PC-3 (cell line): ENCODE measurements around the gene OPRL1. TPM values are rescaled to one million over a fixed set of nuclear protein-coding genes. Genes with fewer than 3 reads are reported as not detected.

Experiments used
- ATAC-seq: fragments of 200-7000 bp; cut with Tn5 transposase; 2 replicates; pipeline ENCODE4 v1.9.1; 2020; ENCODE audit warnings: mild to moderate bottlenecking, moderate library complexity
- BruUV-seq: library from RNA; stranded (reverse); fragments of 400-500 nt; replicated peaks from 2 replicates; lab custom pipeline; 2021; lab: Mats Ljungman, UMichigan
- CTCF ChIA-PET: fragments of 300-600 bp; sonication (Branson Sonifier 250); formaldehyde crosslinking; loops from one replicate; lab custom pipeline; 2022; ENCODE audit warnings: antibody characterized with exemption; lab: Charles Lee
- POLR2A ChIA-PET: fragments of 300-600 bp; sonication (Branson Sonifier 250); formaldehyde crosslinking; loops from one replicate; lab custom pipeline; 2022; ENCODE audit warnings: antibody characterized with exemption; ENCODE audit not compliant: unreplicated experiment; lab: Charles Lee
- DNase-seq: peaks from one replicate; pipeline ENCODE4 v3.0.0-alpha.2; 2015
- H2AFZ ChIP-seq: fragments of 300-600 bp; sonication (generic); 2 replicates; pipeline ENCODE4 v1.6.0; 2016; ENCODE audit warnings: antibody characterized with exemption, low read length
- H3F3A ChIP-seq: fragments of 300-600 bp; sonication (generic); one replicate; pipeline ENCODE4 v1.6.0; 2017; ENCODE audit warnings: antibody characterized with exemption, low read length, control low read depth, mild to moderate bottlenecking; ENCODE audit not compliant: unreplicated experiment
- H3K27ac ChIP-seq: fragments of 300-600 bp; sonication (generic); 2 replicates; pipeline ENCODE4 v1.5.1; 2016; ENCODE audit warnings: mild to moderate bottlenecking, low read length
- H3K27me3 ChIP-seq: fragments of 300-600 bp; sonication (generic); 2 replicates; pipeline ENCODE4 v1.6.1; 2016; ENCODE audit warnings: low read length, mixed read lengths
- H3K36me3 ChIP-seq: fragments of 300-600 bp; sonication (generic); 2 replicates; pipeline ENCODE4 v1.6.1; 2016; ENCODE audit warnings: low read depth, mixed run types, low read length, mixed read lengths
- H3K4me1 ChIP-seq: fragments of 300-600 bp; sonication (generic); 2 replicates; pipeline ENCODE4 v1.5.1; 2016; ENCODE audit warnings: low read length; ENCODE audit not compliant: insufficient read depth
- H3K4me2 ChIP-seq: fragments of 300-600 bp; sonication (generic); 2 replicates; pipeline ENCODE4 v1.6.0; 2016; ENCODE audit warnings: low read length
- H3K4me3 ChIP-seq: fragments of 300-600 bp; sonication (generic); 2 replicates; pipeline ENCODE4 v1.5.1; 2016; ENCODE audit warnings: mild to moderate bottlenecking, low read length, mixed read lengths
- H3K79me2 ChIP-seq: fragments of 300-600 bp; sonication (generic); 2 replicates; pipeline ENCODE4 v1.6.1; 2017; ENCODE audit warnings: low read length, mixed read lengths
- H3K9ac ChIP-seq: fragments of 300-600 bp; sonication (generic); 2 replicates; pipeline ENCODE4 v1.6.0; 2016; ENCODE audit warnings: mild to moderate bottlenecking, low read length
- H3K9me2 ChIP-seq: fragments of 300-600 bp; sonication (generic); replicated peaks from 2 replicates; pipeline ENCODE4 v1.6.1; 2016; ENCODE audit warnings: mixed run types, low read length, mixed read lengths
- H3K9me3 ChIP-seq: fragments of 300-600 bp; sonication (generic); 2 replicates; pipeline ENCODE4 v1.6.1; 2016; ENCODE audit warnings: low read length, mixed read lengths
- H4K20me1 ChIP-seq: fragments of 300-600 bp; sonication (generic); 2 replicates; pipeline ENCODE4 v1.6.1; 2016; ENCODE audit warnings: low read length, mixed read lengths
- CTCF ChIP-seq: fragments of 300-600 bp; sonication (generic); conservative IDR thresholded peaks from 2 replicates; pipeline ENCODE4 v1.5.1; 2017; ENCODE audit warnings: antibody characterized with exemption, low read depth, mild to moderate bottlenecking, low read length
- EZH2 ChIP-seq: fragments of 300-600 bp; sonication (generic); IDR thresholded peaks from one replicate; pipeline ENCODE4 v1.6.1; 2017; ENCODE audit warnings: antibody characterized with exemption, mild to moderate bottlenecking, low read length; ENCODE audit not compliant: unreplicated experiment
- EZH2phosphoT487 ChIP-seq: fragments of 300-600 bp; sonication (generic); IDR thresholded peaks from 2 replicates; pipeline ENCODE4 v1.6.1; 2018; ENCODE audit warnings: mild to moderate bottlenecking, antibody characterized with exemption, low read length, borderline replicate concordance
- intact Hi-C: fragments of 100-400 bp; cut with micrococcal nuclease; formaldehyde crosslinking; loops from 2 replicates; pipeline ENCODE4 v1.9.0; 2023
- total RNA-seq: library from RNA; depleted of rRNA; stranded (reverse); fragments of >200 nt; gene quantifications from 2 replicates; pipeline ENCODE4 v1.2.3, GENCODE V29; 2014

OPRL1 gene
- total RNA-seq, 1 experiment from 2014 or later = 5.6 TPM

GRCh38 chr20:64049878-64050260 is 30.0 kb upstream of the OPRL1 start:
- no peaks in the 10 kb centered on the region for H3K27me3 ChIP-seq
- no peaks in the 10 kb centered on the region for H3K9me3 ChIP-seq
- no peak for DNase-seq
- no peaks in the 10 kb centered on the region for H4K20me1 ChIP-seq
- peaks cover 13% of the 10 kb centered on the region for H3K4me1 ChIP-seq
- ATAC-seq = no peak
- BruUV-seq = no TSS peak
- intact Hi-C loops = no loop called here
- TF ChIP-seq EZH2phosphoT487 (no peak), EZH2 (no peak), CTCF (no peak)
- H3K27ac ChIP-seq = no peak overlapping the region
- H3K36me3 ChIP-seq = no peaks in the 10 kb centered on the region
- no peak overlapping the region for H3K9ac ChIP-seq
- peak overlapping the region; percentile 60 for H3K4me2 ChIP-seq
- H3K79me2 ChIP-seq = no peaks in the 10 kb centered on the region
- ChIA-PET POLR2A (no interaction called here), CTCF (no interaction called here)
- H2AFZ ChIP-seq = no peak overlapping the region
- H3F3A ChIP-seq = no peaks in the 10 kb centered on the region
- H3K9me2 ChIP-seq = no peaks in the 10 kb centered on the region
- no peak overlapping the region for H3K4me3 ChIP-seq

GRCh38 chr20:64050261-64051032 is 29.4 kb upstream of the OPRL1 start:
- ATAC-seq = no peak

More at GRCh38 chr20:64050261-64051032, 29.4 kb upstream of the OPRL1 start:
- no TSS peak for BruUV-seq
- Histone ChIP-seq H3K79me2 (no peaks in the 10 kb centered on the region), H2AFZ (no peak overlapping the region), H3K4me2 (no peak overlapping the region), H3K36me3 (no peaks in the 10 kb centered on the region), H3K9ac (no peak overlapping the region), H3K4me1 (peaks cover 7% of the 10 kb centered on the region), H4K20me1 (no peaks in the 10 kb centered on the region), H3K27ac (no peak overlapping the region), H3K27me3 (no peaks in the 10 kb centered on the region), H3K9me2 (no peaks in the 10 kb centered on the region), H3F3A (no peaks in the 10 kb centered on the region), H3K9me3 (no peaks in the 10 kb centered on the region), H3K4me3 (no peak overlapping the region)
- intact Hi-C loops = no loop called here
- no peak for DNase-seq
- POLR2A ChIA-PET = no interaction called here
- CTCF ChIA-PET = interaction anchor here (0.5 kb wide), 1 partner anchor 12 kb away, joined by 5 read pairs; the partner anchor contains the start of gene TCEA2
- TF ChIP-seq CTCF = no peak
- TF ChIP-seq EZH2 = no peak
- no peak for TF ChIP-seq EZH2phosphoT487
